Right lung (tissue), 5 donors: ENCODE data around the gene ECI1. TPM values are rescaled to one million over a fixed set of nuclear protein-coding genes. Genes with fewer than 3 reads are reported as not detected.
"Not testable (repeated sequence)": the region's sequence is repeated elsewhere in the genome, so short reads cannot be mapped to it uniquely, and the experiment has no call there.

ENCODE experiments used
- DNase-seq, 2 donors: peaks; one replicate each; pipeline ENCODE4 v3.0.0-alpha.2; 2013
- polyA plus RNA-seq, 5 donors: library from polyadenylated mRNA; unstranded; fragments of 120-200 nt; gene quantifications; one replicate each; pipeline versions ENCODE4 v1.2.1 to v1.2.3, GENCODE V29; 2013; ENCODE audit warnings: inconsistent platforms in 1 of 5, low replicate concordance in 1 of 5; ENCODE audit not compliant: insufficient read length in 5 of 5, insufficient read depth in 1 of 5

Gene ECI1
- polyA plus RNA-seq, 5 donors: 37.2 to 76.1 (median 44.8) TPM

DNA sequence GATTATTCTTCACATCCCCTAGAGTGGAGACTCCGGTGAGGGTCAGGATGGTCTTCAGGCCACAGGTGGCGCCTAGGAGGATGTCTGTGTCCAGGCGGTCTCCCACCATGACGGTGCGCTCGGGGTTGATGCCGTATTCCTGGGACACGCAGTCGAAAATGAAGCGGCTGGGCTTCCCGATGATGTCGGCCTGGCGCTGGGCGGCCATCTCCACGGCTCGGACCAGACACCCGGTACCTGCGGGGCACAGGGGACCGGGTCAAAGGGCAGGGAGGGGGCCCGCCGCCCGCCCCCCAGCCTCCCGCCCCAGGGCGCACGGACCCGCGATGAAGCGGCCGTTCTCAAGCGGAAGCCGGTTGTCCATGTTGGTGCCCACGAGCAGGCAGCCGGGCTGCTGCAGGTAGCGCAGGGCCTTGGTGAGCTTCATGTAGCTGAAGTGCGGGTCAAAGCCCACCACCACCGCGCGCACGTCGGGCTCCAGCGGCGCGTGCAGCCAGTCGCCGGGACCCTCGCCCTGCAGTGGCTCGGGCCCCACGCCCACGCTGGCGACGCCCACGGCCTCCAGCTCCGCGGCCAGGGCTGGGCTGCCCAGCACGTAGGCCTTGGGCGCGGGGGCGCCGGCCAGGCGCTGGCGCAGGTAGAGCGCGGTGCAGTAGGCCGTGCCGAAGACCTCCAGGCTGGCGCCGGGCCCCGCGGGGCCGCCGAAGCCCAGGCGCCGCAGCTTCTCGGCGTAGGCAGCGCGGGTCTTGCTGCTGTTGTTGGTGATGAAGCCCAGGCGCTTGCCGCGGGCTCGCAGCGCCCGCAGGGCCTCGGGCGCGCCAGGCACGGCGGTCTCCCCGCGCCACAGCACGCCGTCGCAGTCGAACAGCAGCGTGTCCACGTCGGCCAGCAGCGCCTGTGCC, 37.3 kb downstream of the ECI1 start:
- no peak for DNase-seq

DNA sequence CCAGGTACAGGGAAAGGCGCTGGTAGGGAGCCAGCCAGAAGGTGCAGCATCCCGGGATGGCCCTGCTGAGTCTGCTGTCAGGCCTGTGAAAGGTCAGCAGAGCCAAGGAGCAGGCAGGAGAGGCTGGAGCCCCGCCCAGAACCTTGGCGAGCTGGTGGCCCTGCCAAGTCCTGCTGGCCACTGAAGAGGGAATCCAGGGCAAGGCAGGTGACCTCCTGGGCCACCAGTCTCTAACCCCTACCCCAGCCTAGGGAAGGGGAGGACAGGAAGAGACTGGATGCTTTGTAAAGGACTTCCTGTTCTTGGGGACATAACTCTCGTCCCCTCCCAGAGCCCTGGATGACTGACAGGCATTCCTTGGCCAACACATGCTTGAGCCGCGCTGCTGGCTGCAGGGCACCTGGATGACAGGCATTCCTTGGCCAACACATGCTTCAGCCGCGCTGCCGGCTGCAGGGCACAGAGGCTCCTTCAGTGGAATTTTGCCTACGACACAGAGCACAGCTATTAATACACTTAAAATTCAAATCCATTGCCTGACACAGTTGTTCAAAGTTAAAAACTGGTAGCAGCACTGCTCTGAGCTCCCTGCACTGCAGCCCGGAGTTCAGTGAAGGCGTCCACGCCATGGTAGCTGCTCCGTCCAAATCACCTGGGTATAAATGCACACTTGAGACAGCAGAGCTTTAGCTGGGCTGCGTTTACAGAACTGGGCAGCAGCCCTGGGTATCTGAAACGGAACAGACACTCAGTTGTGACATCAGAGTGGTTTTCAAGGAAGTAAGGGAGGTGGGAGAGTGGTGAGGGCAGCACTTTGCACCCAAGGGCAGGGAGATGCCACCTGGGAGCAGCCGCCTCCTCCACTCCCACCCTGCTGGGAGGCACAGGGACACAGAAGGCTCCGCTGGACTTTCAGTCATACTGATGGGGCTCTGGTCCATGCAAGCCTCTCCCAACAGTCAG, 38.7 kb downstream of the ECI1 start:
- no peak for DNase-seq

- no peak for DNase-seq
Measured at GRCh38 chr16:2211923-2212347, 39.5 kb downstream of the ECI1 start.

DNA sequence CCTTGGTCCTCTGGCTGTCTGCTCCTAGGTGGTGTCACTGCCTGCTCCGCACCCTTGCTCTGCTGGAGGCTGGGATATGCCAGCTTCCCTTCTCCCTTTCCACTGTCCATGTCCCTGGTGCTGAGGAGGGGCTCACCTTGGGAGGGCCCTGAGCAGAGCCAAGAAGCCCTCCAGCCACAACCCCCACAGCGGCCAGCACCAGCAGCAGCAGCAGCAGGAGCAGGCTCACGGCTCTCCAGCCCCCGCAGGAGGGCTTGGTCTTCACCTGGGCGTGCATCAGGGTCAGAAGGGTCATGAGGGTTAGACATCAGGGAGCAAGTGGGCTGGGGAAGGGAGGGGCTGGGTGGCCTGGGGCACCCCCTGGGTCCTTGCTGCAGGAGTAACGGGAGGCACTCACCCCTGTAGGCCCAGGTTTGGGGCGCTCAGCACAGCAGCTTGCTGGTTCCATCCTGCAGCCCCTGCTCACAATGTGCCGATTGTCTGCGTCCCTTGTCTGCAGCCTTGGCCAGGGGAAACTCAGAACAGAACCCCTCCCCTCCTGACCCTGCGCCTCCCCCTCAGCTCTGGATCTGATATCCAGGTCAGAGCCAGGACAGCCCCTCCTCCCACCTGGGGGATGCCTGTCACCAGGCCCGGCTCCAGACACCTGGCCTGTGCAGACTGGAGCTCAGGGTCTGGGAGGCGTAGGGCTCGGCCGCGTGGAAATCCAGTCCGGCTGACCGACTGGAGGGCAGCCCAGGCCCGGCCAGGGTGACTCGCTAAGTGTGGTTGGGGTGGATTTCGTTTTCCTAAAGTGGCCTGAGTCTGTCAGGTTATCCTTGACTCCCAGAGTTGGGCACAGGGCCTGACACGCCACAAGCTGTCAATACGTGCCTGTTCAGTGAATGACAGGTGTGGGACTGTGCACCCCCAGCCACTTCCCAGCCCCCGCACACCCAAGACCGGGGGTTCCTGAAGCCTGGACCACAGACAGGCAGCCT, 40.7 kb downstream of the ECI1 start, which contains the start of gene BRICD5:
Gene BRICD5 (minus strand): TSS at position 478 of the 980 bp plus-strand sequence. CDS start 30 bp downstream, at position 448.
- no peak for DNase-seq

- no peak for DNase-seq
Measured at GRCh38 chr16:2210009-2210332, 41.4 kb downstream of the ECI1 start.

DNA sequence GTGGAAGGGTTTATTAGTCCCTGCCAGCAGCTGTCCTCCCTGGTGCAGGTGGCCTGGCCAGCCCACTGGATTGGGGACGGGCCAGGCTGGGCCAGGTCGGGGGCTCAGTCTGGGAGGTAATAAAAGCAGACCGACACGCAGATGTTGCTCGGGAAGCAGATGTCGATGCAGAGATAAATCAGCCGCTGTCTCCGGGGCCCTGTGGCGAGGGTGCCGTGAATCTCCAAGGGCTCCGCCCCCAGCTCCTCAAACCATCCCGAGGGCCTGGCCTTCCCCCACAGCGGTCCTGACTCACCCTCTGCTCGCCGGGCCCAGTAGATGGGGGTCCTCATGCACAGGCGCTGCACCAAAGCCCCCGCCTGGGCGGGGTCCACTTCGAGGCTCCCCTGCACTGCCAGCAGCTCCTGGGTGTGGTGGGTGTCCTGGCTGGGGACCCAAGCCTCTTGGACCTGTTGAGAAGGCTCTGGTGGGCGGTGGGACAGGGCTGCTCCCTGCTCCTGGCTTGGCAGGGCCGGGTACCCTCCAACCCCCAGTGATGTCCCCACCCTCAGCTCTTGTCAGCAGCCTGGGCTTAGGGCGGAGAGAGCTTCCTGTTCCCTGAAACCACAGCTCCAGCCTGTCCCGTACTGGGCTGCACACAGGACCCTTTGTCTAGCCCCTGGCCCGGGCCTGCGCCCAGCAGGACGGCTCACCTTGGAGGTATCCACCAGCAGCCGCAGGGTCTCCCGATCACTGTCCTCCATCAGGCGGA, 42.0 kb downstream of the ECI1 start:
- no peak for DNase-seq

- DNase-seq: no peak
Measured at GRCh38 chr16:2208772-2209171, 42.6 kb downstream of the ECI1 start.

GRCh38 chr16:2208308-2208707, 43.1 kb downstream of the ECI1 start:
- DNase-seq: no peak

DNA sequence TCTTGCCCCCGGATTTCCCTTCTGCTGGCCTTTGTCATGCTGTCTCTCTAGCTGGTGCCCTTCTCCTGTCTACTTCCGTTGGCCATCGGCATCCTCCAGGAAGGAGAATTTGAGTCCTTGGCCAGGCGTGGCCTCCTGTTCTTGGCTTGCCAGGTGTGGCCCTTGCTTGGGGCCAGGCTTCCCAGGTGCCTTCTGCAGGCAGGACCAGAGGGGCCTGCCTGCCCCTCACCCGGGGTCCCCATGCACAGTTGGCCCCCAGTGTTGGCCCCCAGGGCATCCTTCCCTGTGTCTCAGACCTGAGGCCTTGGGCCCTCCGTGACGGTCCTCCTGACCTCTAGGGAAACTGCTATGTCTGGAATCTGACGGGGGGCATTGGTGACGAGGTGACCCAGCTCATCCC, 43.5 kb downstream of the ECI1 start:
- DNase-seq: no peak

GRCh38 chr16:2206780-2207433, 44.5 kb downstream of the ECI1 start:
- no peak for DNase-seq

GRCh38 chr16:2206420-2206779, 45.0 kb downstream of the ECI1 start:
- DNase-seq: no peak

DNA sequence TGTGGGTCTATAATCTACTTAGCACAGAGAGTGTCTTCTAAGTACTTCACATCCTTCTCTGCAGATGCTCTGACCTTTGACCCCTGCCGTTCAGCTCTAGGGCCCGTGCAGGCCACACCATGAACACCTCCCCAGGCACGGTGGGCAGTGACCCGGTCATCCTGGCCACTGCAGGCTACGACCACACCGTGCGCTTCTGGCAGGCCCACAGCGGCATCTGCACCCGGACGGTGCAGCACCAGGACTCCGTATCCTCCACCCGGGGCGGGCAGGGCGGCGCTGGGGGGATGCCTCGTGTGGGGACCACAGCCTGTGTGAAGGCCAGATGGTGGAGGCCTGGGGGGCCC, 45.4 kb downstream of the ECI1 start:
- DNase-seq: no peak

GRCh38 chr16:2205104-2205966, 46.1 kb downstream of the ECI1 start, which contains the start of gene MLST8:
TSS of gene MLST8 (plus strand) at chr16:2205454. CDS start at chr16:2206086, 632 bp downstream.
- peak; percentile 93 to 96 for DNase-seq

- no peak for DNase-seq
Measured at GRCh38 chr16:2204416-2205103, 46.8 kb downstream of the ECI1 start.

- not testable (repeated sequence) for DNase-seq
Measured at GRCh38 chr16:2203119-2203688, 48.2 kb downstream of the ECI1 start.

- DNase-seq: no peak
Measured at GRCh38 chr16:2200313-2200712, 51.1 kb downstream of the ECI1 start.

DNA sequence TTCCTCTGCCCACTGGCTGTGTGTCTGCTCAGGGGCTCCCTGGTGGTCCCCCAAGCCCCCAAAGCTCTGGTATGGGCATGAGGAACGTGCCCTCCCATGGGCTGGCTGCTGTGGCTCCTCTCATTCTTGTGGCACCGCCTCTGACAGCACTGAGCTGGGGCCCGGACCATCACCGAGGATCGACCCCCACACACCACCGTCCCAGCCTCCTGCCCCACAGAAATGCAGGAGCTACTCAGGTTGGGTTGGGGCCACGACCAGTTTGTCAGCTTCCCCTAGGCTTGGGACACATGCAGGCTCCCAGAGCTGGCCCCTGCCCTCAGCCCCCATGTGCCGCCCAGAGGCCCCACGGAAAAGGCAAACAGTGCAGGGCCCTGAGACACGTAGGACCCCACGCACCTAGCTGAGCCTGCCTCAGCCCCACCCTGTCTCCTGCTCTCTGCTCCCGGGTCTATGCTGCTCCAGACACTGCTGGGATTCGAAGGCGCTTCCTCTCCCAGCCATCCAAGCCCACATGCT, 51.7 kb downstream of the ECI1 start:
- no peak for DNase-seq

DNA sequence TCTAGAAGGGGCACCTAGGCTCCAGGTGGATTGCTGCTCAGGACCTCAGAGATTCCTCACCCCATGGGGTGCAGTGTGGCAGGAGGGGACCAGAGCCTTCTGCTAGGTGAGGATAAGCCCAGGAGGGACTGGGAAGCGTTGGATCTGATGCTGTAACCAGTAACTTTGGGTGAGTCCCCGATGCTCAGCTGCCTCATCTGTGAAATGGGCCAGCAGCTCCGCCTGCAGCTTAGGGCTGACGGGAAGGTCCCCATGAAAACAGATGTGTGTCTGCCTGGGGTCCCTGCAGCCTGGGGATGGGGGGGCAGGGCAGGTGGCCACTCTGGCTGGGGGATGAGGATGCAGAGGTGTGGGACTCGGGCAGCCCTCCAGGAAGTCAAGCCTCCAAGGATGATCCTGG, 52.3 kb downstream of the ECI1 start:
- no peak for DNase-seq
